Left lobe of liver (tissue), 2 donors: ENCODE results near the gene OVOL2. TPM values are rescaled to one million over a fixed set of nuclear protein-coding genes. Genes with fewer than 3 reads are reported as not detected.
A peak's percentile ranks its signal among the peaks of the same experiment; 100 is the strongest.
"Not testable (repeated sequence)": the region's sequence is repeated elsewhere in the genome, so short reads cannot be mapped to it uniquely, and the experiment has no call there.

Experiments
- ATAC-seq: fragments of 200-7000 bp; cut with Tn5 transposase; one replicate; pipeline ENCODE4 v1.9.1; 2020; ENCODE audit warnings: mild to moderate bottlenecking, moderate library complexity
- DNase-seq: peaks from one replicate; pipeline ENCODE4 v3.0.0-alpha.2; 2020; ENCODE audit warnings: low spot score
- total RNA-seq: library from RNA; stranded (reverse); gene quantifications from one replicate; pipeline ENCODE4 v1.2.1, GENCODE V29; 2021
- donor health status: DM: no; HTN: no; CAD: no; lungs with moderate emphysema.
- donor health status: DM: no; HTN: yes; CAD: no.

OVOL2 gene
- total RNA-seq, 1 donor from 2014 or later, result 0.18 TPM

DNA sequence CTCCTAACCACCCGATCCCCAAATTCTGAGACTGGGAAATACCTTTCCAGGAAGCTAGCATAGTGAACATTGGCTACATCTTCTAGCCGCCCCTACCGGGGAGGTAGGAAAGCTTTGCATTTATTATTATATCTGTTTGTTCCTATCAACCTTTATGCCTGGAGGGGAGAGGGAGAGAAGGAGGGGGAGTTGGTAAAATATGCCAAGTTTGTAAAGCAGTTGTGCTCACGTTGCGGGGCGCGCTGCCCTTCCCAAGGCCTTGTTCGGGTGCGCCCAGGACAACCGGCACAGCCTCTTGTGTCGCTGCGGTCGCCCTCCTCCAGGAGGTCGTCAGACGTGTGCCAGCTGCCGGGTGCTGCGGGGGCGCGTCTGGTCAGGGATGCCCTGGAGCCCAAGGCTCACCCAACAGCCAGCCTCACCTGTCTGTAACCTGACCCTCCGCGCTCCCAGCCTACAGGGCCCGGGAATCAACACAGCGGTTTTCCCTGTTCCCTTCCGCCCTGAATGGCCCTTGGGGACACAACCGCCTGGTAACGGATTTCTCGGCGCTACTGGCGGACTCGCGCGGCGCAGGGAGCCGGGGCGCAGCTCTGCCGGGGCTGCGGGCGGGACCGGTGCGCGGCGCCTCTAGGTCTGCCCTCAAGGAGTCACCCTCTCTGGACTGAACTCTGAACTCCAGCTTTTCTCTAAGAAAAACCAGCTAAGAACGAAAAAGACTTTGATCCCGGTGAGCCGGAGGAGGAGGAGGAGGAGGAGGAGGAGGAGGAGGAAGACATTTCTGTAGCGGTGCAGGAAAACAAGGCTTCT lies 1.1 kb upstream of the OVOL2 start:
- DNase-seq (no peak), ATAC-seq (peak; percentile 27)

DNA sequence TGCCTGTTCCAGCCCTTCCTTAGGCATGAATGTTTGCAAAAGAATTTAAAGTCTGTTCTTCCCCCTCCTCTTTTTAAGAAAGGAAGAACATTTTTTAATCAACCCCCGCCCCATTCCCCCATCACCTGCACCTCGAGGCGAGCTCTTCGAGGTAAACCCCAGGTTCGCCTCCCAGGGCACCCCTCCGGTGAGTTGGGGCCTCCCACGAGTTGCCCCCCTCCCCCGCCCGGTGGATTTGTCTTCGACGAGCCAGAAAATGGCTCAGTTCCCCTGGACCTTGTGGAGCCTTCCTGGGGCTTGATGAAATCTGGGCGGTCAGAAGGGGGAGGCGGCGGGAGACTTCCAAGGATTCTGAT lies 256 bp upstream of the OVOL2 start:
- no peak for ATAC-seq

DNA sequence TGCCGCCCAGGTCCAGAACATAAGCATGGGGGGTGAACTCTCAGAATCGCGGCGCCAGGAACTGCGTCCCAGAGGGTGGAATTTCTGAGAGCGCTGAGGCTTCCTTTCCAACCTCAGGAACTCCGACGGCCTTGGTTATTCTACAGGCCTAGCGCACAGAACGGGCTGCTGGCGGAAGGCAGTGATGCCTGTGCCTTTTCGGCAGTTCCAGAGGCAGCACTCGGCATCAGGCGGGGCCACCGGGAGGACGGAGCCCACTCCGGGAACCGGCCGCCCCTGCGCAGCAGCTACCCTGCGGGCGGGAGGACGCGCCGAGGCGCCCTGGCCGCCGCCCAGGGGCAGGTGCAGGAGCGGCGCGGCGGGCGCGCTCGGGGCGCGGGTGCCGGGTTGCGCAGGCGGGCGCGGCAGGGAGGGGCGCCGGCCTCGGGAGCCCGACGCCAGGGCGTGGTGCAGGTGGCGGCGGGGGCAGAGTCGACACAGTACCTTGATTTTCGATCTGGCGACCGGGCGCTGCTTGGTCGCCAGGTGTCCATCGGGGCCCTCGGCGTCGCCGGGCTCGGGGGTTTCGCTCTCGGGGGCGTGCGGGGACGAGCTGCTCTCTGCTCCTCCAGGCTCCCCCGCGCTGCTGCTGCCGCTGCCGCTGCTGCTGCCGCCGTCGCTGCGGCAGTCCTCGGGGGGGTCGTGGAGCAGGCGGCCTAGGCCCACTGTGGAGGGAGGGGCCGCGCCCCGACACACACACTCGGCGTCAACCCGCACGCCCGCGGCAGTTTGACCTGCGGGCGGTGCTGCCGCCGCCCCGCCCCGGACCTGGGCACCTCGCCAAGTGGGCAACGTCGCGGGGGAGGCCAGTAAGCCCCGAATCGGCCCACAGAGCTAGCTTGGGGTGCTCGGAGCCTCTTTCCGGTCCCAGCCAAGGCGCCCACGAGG lies 1.3 kb downstream of the OVOL2 start:
- ATAC-seq (peak; percentile 42), DNase-seq (no peak)

More for the DNA sequence above, 256 bp upstream of the OVOL2 start:
- DNase-seq, result no peak

DNA sequence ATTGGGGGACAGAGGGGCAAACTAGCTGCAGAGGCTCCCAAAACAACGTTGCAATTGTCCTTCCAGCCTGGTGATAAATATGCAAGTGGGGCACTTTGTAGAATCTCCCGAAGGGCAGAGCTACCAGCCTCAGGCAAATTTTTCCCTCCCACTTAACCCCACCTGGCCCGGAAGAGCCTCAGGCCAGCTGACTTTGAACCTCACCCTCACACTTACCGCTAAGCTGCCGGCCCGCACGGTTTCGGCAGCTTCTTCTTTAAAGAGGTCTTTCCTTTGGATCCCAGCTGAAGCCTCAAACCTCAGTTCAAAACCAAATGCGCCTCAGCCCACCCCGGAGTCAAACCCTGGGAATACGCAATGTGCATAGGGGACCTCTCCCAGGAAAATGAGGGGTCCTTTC lies 2.5 kb downstream of the OVOL2 start:
- no peak for ATAC-seq
- DNase-seq, result no peak

DNA sequence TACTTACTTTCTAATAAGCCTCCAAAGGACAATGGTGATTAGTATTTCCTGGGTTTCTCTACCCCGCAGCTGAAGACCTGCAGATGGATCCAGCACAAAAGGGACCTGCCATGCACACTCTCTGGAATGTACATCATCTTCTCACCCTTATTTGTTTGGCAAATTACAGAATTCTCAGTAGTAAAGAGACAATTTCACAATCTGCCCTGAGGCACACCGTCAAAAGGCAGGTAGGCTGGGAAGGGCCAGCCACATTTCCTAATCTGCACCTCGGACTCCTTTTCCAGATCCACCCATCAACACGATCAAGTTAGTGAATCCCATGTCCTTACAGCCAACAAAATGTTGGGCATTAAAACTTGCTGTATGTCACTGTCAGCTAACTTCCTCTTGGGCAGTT lies 4.9 kb downstream of the OVOL2 start:
- ATAC-seq (peak; percentile 47), DNase-seq (no peak)

DNA sequence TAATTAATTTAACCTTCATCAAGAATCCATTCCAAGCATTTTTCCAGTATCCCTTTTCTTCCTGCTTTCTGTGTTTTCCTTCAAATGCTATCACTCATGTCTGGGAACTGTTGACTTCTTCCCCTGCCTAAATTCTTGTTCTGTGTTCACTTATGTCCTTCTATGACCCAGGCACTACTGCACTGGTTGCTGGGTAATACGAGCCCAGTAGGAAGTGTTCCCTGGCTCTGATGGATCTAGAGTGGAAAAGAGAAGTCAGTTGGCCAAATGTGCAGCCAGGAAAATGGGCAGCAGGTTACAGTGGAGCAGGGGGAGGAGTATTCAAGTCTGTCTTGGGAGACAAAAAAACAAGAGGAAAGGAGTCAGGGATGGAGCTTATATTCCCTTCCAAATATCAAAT lies 7.1 kb downstream of the OVOL2 start:
- DNase-seq, result no peak
- ATAC-seq, result no peak

DNA sequence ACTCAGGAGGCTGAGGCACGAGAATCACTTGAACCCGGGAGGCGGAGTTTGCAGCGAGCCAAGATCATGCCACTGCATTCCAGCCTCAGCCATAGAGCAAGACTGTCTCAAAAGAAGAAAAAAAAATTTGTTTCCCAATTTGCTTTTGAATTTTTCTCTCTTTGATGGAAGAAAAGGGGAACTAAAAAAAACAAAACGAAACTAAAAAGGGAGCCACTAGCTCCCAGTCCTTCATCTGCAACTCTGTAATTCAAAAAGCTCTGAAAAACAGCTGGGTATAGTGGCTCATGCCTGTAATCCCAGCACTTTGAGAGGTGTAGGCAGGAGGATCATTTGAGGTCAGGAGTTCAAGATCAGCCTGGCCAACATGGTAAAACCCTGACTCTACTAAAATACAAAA lies 9.5 kb downstream of the OVOL2 start:
- ATAC-seq (no peak), DNase-seq (no peak)

DNA sequence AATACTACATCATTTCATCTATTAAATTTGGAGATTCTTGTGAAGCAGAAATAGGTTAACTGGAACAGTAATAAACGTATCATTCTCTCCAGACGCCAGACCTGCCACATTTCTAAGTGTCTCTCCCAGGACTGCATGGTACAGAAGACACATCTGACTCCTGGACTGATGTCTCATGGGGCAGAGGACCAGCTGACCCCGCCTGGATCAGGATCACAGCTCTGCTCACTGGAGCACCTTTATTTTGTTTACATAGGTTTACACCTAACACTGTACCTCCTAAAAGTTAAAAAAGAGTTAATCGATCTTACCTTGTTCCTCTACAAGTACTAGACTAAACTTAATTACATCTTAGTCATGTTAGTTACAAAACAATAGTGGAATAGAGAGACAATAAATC lies 11.2 kb downstream of the OVOL2 start:
- DNase-seq, result no peak
- no peak for ATAC-seq

DNA sequence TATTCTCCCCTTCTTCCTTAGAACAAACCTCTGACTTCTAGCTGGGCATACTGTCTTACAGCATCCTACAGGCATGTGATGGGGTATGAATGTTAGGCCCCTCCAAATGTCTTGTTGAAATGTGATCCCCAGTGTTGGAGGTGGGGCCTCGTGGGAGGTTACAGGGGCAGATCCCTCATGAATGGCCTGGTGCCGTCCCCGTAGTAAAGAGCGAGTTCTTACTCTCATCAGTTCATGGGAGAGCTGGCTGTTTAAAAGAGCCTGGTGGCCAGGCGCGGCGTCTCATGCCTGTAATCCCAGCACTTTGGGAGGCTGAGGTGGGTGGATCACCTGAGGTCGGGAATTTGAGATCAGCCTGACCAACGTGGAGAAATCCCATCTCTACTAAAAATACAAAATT lies 15.5 kb downstream of the OVOL2 start:
- DNase-seq, result no peak
- no peak for ATAC-seq

DNA sequence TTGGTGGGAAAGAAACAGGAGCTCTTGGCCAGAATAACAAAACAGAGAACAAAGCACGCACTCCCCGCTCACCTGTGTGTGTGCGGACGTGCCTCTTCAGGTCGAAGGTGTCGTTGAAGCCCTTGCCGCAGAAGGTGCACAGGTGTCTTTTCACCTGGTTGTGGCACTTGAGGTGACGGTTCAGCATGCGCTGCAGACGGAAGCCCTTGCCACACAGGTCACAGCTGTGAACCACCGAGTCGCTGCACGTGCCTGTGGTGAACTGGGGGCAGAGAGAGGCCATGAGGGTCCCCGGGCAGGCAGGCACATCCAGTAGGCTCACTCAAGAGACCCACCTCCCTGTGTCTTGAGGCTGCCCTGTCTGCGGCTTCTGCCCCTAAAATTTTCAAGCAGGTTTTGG lies 16.3 kb downstream of the OVOL2 start:
- no peak for ATAC-seq
- no peak for DNase-seq

DNA sequence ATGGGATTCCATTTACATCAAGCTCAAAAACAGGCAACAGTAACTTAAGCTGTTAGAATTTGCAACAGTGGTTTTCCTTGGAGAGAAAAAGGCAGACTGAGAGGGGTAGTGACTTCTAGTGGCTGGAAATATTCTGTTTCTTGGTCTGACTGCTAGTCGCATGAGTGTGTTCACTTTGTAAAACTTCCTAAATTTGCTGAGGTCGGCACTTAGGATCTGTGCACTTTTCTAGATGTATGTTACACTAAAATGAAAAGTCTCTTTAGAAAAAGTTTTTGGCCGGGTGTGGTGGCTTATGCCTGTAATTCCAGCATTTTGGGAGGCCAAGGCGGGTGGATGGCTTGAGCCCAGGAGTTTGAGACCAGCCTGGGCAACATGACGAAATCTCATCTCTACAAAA lies 18.7 kb downstream of the OVOL2 start:
- DNase-seq, result no peak
- ATAC-seq, result no peak

DNA sequence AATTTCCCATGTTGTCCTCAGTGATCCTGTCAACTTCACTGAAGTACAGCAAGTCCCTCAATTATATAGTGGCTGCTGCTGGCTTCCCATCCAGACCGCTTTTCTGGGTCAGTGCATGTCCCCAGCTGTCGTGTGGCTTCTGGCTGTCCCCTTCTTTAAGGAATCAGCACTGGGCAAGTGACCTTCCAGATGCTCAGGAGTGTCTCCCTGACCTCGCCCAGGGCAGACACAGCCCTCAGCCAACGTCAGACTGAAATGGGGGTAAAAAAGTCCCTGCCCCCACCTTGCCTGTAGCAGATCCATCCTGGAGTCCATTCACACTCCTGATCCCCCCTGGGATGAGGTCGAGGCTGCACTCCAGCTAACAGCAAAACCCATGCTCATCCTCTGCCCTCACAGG lies 23.7 kb downstream of the OVOL2 start:
- no peak for DNase-seq
- no peak for ATAC-seq

DNA sequence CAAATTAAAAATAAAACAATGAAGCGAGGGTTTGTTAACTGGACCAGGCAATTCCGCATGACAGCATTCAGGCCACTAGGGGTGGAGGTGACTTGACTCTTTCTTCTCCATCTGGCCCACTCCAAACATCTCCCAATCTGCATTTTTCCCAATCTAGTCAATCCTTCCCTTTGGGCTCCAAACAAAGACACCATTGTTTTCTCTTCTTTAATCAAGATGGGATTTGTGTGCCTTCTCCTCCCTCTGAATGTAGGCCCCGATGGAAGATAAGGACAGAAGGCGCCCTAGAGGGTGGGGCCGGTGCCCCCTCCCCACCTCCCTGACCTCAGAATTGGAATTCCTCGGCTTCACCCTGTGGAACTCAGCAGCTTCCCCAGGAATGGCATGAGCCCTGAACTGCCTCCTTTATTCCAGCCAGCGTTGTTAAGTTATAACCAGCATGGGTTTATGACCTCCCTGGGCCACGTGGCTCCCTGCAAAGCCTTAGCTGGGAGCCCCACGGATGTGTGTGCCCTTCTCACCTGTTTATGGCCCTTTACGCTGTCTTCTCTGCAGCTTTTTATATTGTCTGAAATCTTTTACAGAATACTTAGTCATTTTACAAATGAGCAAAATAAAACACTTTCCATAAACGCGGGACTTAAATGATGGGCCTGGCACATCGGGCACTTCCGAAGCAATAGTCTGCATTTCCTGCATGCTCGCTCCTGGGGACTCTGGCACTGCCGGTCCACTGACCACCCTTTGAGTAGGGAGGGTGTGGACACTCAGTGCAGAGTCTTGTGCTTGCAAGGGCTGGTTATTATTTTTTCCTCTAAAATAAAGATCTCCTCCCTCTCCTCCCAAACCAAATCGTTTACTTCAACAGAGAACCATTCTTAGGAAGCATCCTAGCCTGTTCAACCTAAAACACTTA lies 24.5 kb downstream of the OVOL2 start:
- DNase-seq (no peak), ATAC-seq (no peak)

DNA sequence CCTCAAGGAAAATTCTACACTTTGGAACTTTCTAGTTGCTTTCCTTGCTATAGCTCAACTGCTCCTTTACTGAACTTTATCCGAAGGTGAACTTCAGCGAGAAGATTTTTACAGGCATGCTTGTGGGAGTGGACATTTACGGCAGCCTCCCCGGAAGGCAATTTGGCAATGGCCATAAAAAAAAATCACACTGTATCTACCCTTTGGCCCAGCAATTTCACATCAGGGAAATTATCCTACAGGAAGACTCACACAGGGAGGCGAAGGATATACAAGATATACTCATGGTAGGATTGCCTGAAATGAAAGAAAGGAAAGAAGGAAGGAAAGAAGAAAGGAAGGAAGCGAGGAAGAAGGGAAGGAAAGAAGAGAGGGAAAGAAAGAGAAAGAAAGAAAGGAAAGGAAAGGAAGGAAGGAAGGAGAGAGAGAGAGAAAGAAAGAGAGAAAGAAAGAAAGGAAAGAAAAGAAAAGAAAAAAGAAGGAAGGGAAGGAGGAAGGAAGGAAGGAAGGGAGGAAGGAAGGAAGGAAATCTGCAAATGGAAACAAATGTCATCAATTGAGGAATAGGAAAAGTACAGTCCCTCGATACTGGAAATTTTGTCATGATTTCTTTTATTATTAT lies 25.7 kb downstream of the OVOL2 start:
- ATAC-seq (no peak), DNase-seq (no peak)

DNA sequence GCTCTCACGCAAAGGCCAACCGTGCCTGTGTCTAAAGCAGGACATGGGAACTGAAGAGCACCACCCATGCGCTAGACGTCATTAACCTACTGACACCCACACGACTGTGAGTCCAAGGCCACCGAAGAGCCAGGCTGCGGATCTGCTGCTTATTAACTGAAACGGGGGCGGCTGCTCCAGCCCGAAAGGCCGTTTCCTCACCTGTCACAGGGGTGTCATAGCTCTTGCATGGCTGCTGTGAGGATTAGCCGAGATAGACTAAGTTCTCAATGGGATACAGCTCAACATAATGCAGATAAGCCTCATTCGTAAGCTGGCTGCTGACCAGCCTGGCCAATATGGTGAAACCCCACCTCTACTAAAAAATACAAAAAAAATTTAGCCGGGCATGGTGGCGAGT lies 26.7 kb downstream of the OVOL2 start:
- no peak for DNase-seq
- no peak for ATAC-seq

DNA sequence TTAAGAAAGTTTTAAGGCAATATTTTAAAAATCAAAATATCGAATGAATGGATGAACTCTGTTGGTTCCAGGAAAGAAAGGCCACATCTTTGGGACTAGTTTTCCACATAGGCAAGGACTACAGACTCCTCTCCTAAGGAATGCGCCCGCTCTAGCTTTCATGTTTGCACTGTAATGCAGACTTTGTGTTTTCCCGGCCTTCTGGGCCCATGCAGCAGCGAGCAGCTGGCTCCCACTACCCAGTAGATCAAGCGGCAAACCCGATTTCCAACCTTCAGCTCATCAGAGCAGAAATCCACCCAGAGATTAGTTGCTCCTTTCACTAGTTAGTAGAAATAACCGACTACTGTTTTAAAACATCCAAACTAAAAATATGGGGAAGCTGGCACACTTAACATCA lies 27.7 kb downstream of the OVOL2 start:
- no peak for DNase-seq
- ATAC-seq, result no peak

DNA sequence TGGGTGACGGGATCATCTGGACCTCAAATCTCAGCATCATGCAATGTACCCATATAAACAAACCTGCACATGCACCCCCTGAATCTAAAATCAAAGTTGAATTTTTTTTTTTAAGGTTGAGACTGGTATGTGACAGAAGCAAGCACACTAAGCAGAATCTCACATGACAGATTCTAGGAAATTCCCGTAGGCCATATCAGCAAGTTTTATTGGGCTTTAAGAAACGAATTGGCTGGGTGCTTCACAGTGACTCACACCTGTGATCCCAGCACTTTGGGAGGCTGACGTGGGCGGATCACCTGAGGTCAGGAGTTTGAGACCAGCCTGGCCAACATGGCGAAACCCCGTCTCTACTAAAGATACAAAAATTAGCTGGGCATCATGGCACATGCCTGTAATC lies 30.7 kb downstream of the OVOL2 start:
- DNase-seq, ATAC-seq: not testable (repeated sequence)

DNA sequence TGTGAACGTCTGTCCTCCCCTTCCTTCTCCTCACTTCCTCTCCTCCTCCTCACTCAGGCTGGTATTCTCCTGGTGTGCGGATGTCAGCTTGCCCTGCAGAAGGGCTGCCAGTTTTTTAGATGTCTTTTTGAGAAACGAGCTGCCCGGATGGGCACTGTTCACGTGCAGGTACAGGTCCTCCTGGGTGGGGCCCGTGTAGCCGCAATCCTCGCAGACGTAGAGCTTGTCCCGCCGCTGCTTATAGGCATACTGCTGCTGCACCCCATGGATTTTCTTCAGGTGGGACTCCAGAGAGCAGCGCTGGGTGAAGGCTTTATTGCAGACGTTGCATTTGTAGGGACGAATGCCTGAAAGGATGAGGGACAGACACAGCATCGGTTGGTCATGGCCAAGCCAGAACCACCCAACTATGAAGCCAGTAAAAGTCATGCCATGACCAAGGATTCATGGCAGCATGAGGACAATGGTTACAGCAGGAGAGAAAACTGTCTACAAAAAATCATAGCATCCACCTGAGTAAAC lies 33.0 kb downstream of the OVOL2 start:
- DNase-seq (no peak), ATAC-seq (no peak)

DNA sequence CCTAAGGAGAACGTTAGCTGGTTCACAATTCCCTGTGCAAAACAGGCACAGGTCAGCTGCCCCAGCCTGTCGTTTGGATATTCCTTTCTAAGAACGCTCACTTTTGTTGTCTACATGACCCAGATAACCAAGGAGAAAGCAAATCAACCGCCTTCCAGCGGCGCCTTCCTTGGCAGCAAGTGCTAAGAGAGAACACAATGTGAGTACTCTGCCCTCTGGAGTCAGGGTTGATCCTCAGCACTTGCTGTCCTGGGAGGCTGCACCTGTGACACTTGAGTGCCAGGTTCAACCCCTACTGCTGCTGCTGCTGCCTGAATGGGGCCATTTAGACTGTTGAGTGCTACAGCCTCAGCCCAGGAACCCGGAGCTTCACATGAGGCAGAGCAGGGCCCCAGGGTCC lies 36.8 kb downstream of the OVOL2 start:
- peak; percentile 58 for ATAC-seq

DNA sequence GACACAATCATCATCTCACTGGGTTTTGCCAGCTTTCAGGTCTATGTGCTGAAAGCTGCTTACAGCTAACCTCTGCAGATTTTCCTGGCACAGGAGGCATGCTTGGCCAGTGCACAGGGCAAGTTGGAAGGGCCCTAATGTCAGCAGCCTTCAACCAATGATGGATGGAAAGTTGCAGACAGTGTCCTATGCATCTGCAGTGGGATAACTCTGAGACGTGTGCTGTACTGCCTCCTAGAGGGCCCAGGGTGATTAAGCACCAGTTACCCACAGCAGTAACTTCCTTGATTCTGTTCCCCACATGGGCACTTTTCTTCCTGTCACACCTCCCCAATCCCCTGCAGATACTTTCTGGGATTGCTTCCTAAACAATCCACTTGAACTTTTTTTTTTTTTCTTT lies 38.6 kb downstream of the OVOL2 start:
- no peak for DNase-seq
- peak; percentile 85 for ATAC-seq

More for the DNA sequence above, 36.8 kb downstream of the OVOL2 start:
- no peak for DNase-seq
